Esophagus muscularis mucosa (tissue), 4 donors: Measurements from ENCODE around the gene MRPL9. TPM values are rescaled to one million over a fixed set of nuclear protein-coding genes. Genes with fewer than 3 reads are reported as not detected.

Experiments used
- DNase-seq: peaks from one replicate; pipeline ENCODE4 v3.0.0-alpha.2; 2017; ENCODE audit errors: extremely low spot score
- H3K27ac ChIP-seq, 4 donors: fragments of 200-600 bp; sonication (generic); replicated peaks in 1 of 4; 1 replicate in 3 of 4; 2 replicates in 1 of 4; pipeline ENCODE4 v1.5.1; 2016 to 2019; ENCODE audit warnings: mild to moderate bottlenecking in 1 of 4
- H3K27me3 ChIP-seq, 4 donors: fragments of 200-600 bp; sonication (generic); one replicate each; pipeline versions ENCODE4 v1.5.1 to v1.6.0; 2016 to 2019
- H3K36me3 ChIP-seq, 4 donors: fragments of 200-600 bp; sonication (generic); one replicate each; pipeline ENCODE4 v1.5.1; 2016 to 2019
- H3K4me1 ChIP-seq, 4 donors: fragments of 200-600 bp; sonication (generic); one replicate each; pipeline ENCODE4 v1.5.1; 2016 to 2019
- H3K4me3 ChIP-seq, 4 donors: fragments of 200-600 bp; sonication (generic); 1 replicate in 2 of 4; 2 replicates in 2 of 4; pipeline ENCODE4 v1.5.1; 2016 to 2019; ENCODE audit warnings: mild to moderate bottlenecking in 4 of 4, moderate library complexity in 1 of 4
- H3K9me3 ChIP-seq, 4 donors: fragments of 200-600 bp; sonication (generic); 1 replicate in 3 of 4; 2 replicates in 1 of 4; pipeline ENCODE4 v1.5.1; 2016 to 2019
- EP300 ChIP-seq: sonication (generic); formaldehyde crosslinking; IDR thresholded peaks from one replicate; pipeline ENCODE4 v1.6.1; 2017; ENCODE audit warnings: antibody characterized with exemption
- POLR2A ChIP-seq: fragments of 450-650 bp; IDR thresholded peaks from one replicate; pipeline ENCODE4 v1.6.1; 2017; ENCODE audit warnings: antibody characterized with exemption, moderate library complexity, mild to moderate bottlenecking, low read depth
- POLR2AphosphoS5 ChIP-seq, 2 donors: sonication (generic); formaldehyde crosslinking; IDR thresholded peaks; one replicate each; pipeline ENCODE4 v1.6.1; 2017; ENCODE audit warnings: antibody characterized with exemption in 2 of 2
- WGBS: methylation state at CpG from one replicate; pipeline ENCODE4 v1.1.5; 2018; 5-methylcytosine and 5-hydroxymethylcytosine counted together
- intact Hi-C: fragments of 100-400 bp; cut with DNase I; formaldehyde crosslinking; loops from one replicate; pipeline ENCODE4 v1.15.1; 2023
- total RNA-seq, 4 donors: library from RNA; depleted of rRNA; stranded (reverse); fragments of >200 nt; gene quantifications; one replicate each; pipeline versions ENCODE4 v1.1.0 to v1.2.1, GENCODE V29; 2016
- TF ChIP-seq, protein P1 (sequence below), 3 experiments: fragments of 200-600 bp in 2 of 3; fragments of 450-650 bp in 1 of 3; sonication (generic) in 2 of 3; IDR thresholded peaks; one replicate each; pipeline ENCODE4 v1.5.1; 2017 to 2019; ENCODE audit warnings: antibody characterized with exemption in 3 of 3, mild to moderate bottlenecking in 2 of 3, moderate library complexity in 1 of 3

The MRPL9 gene
- total RNA-seq, 4 donors from 2014 or later = 49.8 to 57.0 (median 56.5) TPM

DNA sequence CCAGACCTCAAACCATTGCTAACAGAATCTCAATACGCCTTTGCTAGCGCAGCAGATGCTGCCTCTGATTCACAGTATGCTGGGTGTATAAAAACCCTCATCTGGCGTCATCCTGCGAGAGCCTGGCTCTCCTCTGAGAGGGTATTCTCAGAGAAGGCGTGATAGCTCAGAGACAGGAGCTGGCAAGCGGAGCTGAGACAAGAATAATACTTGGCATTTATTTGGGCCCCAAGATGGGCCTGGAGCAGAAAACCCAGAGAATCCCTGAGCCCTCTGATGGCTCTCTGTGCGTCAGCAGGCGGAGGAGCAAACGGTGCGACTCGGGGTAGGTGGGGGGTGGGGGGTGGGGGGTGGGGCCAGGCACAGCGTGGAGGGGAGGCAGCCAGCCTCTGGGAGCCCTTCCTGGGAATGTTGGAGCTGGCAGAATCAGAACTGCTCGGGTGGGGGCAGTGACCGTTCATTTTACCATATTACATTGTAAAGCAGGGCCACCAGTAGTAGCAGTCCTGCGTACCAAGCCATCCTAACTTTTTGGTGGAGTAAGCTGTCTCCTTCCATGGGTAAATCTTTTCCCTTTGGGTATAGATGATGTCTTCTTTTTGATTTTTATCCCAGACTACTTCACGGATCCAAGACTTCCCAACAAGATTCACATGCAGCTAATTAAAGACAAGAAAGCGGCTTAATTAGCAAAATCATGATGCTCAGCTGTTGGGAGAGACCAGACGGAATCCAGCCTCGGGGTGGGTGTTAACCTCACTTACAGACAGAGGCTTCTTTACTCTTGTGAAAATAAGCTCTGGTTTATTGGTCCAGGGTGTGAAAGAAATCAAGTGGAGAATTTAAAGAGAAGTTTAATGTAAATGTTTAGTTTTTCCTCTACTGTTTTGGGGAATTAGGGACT, 34.9 kb downstream of the MRPL9 start:
- 23% methylated on average over 15 of the region's 19 CpGs for WGBS
- intact Hi-C loops = no loop called here
- peak overlapping the region; percentile 76 to 83 (median 80) for H3K27ac ChIP-seq
- peaks cover 8 to 21% (median 16%) of the 10 kb centered on the region in 4 donors for H3K4me1 ChIP-seq
- H3K4me3 ChIP-seq = peak overlapping the region; percentile 20 to 39 (median 36)
- no peak for DNase-seq
- TF ChIP-seq POLR2A (no peak), POLR2AphosphoS5 (IDR thresholded peaks at IDR 0.05) (peak; percentile 53 to 76), EP300 (no peak)
- TF ChIP-seq, protein P1, sequence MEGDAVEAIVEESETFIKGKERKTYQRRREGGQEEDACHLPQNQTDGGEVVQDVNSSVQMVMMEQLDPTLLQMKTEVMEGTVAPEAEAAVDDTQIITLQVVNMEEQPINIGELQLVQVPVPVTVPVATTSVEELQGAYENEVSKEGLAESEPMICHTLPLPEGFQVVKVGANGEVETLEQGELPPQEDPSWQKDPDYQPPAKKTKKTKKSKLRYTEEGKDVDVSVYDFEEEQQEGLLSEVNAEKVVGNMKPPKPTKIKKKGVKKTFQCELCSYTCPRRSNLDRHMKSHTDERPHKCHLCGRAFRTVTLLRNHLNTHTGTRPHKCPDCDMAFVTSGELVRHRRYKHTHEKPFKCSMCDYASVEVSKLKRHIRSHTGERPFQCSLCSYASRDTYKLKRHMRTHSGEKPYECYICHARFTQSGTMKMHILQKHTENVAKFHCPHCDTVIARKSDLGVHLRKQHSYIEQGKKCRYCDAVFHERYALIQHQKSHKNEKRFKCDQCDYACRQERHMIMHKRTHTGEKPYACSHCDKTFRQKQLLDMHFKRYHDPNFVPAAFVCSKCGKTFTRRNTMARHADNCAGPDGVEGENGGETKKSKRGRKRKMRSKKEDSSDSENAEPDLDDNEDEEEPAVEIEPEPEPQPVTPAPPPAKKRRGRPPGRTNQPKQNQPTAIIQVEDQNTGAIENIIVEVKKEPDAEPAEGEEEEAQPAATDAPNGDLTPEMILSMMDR (IDR thresholded peaks at IDR 0.05) = no peak
- H3K36me3 ChIP-seq = no peaks in the 10 kb centered on the region
- H3K9me3 ChIP-seq = no peaks in the 10 kb centered on the region
- no peaks in the 10 kb centered on the region for H3K27me3 ChIP-seq

DNA sequence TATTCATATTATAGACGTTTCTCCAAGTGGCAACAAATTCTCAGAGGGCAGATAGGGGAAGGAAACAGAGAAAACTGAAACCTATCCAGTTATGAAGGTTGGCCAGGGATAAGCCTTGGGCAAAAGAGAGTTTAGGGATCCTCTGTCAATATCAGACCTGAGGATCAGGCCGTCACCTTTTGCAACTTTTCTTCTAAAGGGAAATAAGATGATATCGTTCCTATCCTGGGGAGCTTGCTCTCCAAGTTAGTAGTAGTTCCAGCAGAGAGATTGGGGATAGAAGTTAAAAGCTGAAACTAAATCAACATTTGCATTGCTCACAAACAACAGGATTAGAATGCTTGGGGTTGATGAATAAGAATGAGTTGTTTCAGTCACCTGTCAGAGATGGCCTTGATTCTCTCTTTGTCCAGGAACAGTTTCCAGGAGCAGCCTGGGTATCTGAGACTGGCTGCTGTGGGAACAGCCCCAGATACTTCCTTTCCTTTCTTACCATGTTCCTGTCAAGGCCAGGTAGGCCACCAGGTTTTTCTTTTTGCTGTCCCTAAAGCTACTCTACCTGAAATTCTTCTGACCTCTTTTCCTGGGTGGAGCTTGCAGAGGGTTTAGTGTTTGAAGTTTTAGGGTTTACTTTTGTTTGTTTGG, 39.4 kb downstream of the MRPL9 start:
- Histone ChIP-seq H3K9me3 (no peaks in the 10 kb centered on the region), H3K36me3 (no peaks in the 10 kb centered on the region), H3K27me3 (no peaks in the 10 kb centered on the region), H3K4me1 (peaks cover 32 to 41% (median 36%) of the 10 kb centered on the region in 4 donors), H3K4me3 (no peak overlapping the region), H3K27ac (no peak overlapping the region)
- WGBS = 54% methylated on average over 3 of the region's 3 CpGs
- no peak for DNase-seq
- TF ChIP-seq, protein P1 (IDR thresholded peaks at IDR 0.05) = no peak
- TF ChIP-seq POLR2A (no peak), EP300 (no peak), POLR2AphosphoS5 (IDR thresholded peaks at IDR 0.05) (no peak)
- intact Hi-C loops = no loop called here

DNA sequence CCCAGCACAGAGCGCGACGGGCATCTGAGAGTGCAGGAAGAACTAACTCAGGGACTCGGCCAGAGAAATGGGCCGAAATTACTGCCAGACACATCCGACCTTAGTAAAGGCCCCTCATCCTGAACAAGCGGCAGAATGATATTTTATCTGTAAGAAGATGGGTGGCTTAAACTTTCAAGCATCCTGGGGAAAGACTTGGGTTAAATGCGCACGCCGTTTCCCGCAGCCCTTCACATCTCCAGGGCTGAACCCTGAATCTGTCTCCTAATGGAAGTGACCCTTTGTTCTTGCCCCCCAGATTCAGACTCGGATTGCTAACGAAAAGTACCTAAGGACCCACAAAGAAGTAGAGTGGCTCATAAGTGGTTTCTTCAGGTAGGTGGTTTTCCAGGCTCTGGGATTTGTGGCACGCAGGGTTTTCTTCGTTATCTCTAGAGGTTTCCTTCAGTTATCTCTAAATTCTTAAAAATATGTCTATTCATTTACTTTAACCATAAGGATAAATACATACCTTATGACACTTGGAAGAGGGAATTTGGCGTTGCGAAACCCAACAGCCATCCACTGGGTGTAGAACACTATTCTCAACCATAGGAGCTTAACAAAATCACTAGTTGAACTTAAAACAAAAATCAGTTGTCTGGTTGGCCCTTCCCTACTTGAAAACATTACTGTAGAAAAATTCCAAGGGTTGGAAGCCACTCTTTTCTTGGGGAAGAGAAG, 41.3 kb downstream of the MRPL9 start:
- Histone ChIP-seq H3K4me1 (peaks cover 32 to 45% (median 41%) of the 10 kb centered on the region in 4 donors), H3K27me3 (peaks cover 0 to under 1% (median 0%) of the 10 kb centered on the region in 4 donors), H3K9me3 (no peaks in the 10 kb centered on the region), H3K4me3 (peak overlapping the region; percentile 60 to 62 (median 60)), H3K27ac (peak overlapping the region; percentile 82 to 90 (median 84)), H3K36me3 (no peaks in the 10 kb centered on the region)
- intact Hi-C loops = no loop called here
- TF ChIP-seq POLR2AphosphoS5 (IDR thresholded peaks at IDR 0.05) (no peak), POLR2A (no peak), EP300 (no peak)
- TF ChIP-seq, protein P1 (IDR thresholded peaks at IDR 0.05) = no peak
- WGBS = 42% methylated on average over 17 of the region's 17 CpGs
- no peak for DNase-seq

DNA sequence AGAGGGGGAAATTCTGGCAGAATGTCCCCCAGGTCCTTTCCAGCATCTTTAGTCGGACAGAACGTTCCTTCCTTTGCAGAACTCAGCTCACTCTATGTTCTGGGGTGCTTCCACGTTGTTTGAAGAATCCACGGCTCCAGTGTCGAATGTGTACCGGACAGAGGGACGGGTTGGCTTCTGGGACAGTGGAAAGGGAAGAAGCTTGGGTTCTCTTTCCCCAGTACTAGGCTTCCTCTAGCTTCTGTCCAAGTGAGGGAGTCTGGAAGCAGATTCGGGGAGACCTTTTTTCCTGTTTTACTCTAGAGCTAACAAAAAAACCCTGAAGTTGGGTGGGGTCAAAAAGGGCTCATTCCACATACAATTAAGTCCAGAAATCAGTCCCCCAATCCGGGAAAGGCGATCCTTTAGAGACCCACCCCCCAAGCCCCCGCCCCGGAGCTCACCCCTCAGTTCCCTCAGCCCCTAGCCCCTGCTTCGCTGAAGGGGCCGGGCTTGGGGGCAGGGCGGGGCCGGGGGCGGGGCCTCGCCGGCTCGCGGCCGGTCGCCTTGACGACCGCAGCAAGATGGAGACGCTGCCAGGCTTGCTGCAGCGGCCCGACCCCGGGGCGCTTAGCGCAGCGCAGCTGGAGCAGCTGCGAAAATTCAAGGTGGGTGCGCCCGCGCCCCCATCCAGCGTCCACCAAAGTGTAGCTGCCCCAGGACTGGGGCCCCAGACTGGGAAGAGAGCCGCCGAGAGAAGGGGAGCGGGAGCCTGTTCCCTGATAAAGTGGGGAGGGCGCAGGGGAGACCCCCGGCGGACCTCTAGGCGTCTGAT, 42.1 kb downstream of the MRPL9 start, which contains the start of gene RIIAD1:
RIIAD1 (plus strand) TSS at position 549 of the 814 bp plus-strand sequence; CDS start at position 564, 15 bp downstream.
- H3K27ac ChIP-seq = peak within 1 kb of the TSS; percentile 82 to 90 (median 84)
- no peak for DNase-seq
- no peak for TF ChIP-seq POLR2AphosphoS5 (IDR thresholded peaks at IDR 0.05)
- peak within 1 kb of the TSS; percentile 60 to 62 (median 60) for H3K4me3 ChIP-seq
- H3K27me3 ChIP-seq = peaks cover 0 to 8% (median 2%) of the 10 kb centered on the region in 4 donors
- H3K9me3 ChIP-seq = no peaks in the 10 kb centered on the region
- WGBS = 4% methylated on average over 28 of the region's 44 CpGs
- intact Hi-C loops = no loop called here
- no peaks in the 10 kb centered on the region for H3K36me3 ChIP-seq
- peaks cover 40 to 53% (median 47%) of the 10 kb centered on the region in 4 donors for H3K4me1 ChIP-seq
